MM.1S (cell line): ENCODE results near the gene ZDHHC13.

ENCODE experiments used
- EZH2 ChIP-seq: fragments of 300-600 bp; sonication (generic); optimal IDR thresholded peaks from 2 replicates; pipeline ENCODE3; 2017; ENCODE audit warnings: low read depth, mild to moderate bottlenecking, antibody characterized with exemption, low read length, mixed read lengths
- TF ChIP-seq, protein P1 (sequence below): fragments of 300-600 bp; sonication (generic); IDR thresholded peaks from 2 replicates; pipeline ENCODE4 v1.5.1; 2016; ENCODE audit warnings: antibody characterized with exemption, low read length, mixed read lengths

DNA sequence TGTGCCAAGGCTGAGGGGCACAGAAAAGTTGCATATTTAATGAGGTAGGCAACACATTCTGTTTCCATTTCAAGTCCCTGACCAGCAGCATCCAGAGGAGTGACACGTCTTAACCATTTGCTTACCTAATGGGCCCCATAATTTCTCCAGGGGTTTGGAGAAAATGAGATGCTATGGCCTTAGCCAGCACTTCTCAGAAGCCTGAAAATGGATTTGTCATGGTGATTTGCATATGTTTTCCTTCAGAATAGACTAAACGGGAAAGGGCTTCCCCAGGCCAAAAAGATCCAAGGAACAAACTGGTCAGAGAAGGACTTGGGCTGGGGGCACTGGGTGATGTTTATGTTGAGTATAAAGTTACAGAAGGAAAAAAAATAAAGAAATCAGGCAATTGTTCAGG is 68.1 kb downstream of the ZDHHC13 start:
- TF ChIP-seq, protein P1, sequence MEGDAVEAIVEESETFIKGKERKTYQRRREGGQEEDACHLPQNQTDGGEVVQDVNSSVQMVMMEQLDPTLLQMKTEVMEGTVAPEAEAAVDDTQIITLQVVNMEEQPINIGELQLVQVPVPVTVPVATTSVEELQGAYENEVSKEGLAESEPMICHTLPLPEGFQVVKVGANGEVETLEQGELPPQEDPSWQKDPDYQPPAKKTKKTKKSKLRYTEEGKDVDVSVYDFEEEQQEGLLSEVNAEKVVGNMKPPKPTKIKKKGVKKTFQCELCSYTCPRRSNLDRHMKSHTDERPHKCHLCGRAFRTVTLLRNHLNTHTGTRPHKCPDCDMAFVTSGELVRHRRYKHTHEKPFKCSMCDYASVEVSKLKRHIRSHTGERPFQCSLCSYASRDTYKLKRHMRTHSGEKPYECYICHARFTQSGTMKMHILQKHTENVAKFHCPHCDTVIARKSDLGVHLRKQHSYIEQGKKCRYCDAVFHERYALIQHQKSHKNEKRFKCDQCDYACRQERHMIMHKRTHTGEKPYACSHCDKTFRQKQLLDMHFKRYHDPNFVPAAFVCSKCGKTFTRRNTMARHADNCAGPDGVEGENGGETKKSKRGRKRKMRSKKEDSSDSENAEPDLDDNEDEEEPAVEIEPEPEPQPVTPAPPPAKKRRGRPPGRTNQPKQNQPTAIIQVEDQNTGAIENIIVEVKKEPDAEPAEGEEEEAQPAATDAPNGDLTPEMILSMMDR, result no peak
- no peak for TF ChIP-seq EZH2
